Activated T-cell treated with anti-CD3 and anti-CD28 coated beads for 4 hours (primary cell): ENCODE data around the gene PLA2G2F.

Experiments
- DNase-seq: peaks from one replicate; pipeline ENCODE4 v3.0.0-alpha.2; 2020

PLA2G2F gene

DNA sequence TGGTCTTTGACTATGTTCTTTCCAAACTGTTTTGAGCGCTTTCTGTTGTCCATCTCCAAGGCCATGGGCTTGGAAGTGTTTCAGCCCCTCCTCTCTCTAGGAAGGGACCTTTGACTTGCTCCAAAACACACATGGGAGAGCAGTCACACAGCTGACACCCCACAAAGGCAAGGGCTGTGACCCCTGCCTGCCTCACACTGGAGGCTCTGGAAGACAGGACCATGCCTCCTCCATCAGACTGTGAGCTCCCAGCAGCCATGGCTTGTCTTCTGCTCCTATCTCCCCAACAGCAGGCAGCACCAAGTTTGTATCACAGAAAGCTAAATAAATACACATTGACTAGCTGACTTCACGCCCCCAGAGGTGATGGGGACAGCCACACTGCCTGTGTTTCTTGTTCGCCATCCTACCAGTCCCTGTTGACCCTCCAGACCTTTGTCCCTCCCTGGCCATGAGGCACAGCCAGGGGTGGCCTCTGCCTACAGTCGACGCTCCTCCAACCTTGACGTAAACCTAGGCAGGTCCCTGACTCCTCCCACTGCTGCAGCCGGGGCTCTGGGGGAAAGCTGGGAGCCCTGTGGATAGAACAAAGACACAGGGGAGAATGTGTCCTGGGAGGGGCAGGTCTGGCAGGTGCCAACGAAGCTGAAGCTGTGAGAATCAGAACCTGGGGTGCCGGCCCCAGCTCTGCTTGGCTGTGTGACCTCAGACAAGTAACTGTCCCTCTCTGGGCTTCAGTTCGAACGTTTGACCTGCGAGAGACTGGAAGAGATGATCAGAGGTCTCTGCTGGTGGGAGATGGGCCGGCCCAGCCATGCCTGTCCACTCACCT is 4.8 kb downstream of the PLA2G2F start:
- no peak for DNase-seq

DNA sequence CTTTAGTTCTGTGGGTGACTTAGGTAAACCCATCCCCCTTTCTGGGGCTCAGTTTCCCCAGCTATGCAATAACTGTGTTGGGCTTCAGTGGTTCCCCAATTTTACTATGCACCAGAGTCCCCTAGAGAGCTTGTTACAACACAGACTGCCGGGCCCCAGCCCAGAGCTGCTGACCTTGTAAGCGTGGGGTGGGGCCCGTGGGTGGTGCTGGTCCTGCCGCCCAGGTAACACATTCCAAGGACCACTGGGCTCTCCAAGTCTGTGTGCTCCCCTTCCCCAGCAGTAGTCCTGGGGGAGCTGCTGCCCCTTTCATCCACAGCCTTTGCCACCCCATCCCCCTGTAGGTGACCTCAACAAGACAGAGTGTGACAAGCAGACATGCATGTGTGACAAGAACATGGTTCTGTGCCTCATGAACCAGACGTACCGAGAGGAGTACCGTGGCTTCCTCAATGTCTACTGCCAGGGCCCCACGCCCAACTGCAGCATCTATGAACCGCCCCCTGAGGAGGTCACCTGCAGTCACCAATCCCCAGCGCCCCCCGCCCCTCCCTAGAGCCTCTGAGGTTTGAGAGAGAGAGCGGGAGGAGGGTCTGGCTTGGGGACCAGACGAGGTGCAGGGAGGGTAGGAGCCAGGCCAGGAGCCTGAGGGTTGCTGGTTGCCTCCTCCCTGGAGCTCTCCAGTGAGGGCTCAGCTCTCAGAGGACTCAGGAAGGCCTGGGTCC is 8.9 kb downstream of the PLA2G2F start:
- no peak for DNase-seq

DNA sequence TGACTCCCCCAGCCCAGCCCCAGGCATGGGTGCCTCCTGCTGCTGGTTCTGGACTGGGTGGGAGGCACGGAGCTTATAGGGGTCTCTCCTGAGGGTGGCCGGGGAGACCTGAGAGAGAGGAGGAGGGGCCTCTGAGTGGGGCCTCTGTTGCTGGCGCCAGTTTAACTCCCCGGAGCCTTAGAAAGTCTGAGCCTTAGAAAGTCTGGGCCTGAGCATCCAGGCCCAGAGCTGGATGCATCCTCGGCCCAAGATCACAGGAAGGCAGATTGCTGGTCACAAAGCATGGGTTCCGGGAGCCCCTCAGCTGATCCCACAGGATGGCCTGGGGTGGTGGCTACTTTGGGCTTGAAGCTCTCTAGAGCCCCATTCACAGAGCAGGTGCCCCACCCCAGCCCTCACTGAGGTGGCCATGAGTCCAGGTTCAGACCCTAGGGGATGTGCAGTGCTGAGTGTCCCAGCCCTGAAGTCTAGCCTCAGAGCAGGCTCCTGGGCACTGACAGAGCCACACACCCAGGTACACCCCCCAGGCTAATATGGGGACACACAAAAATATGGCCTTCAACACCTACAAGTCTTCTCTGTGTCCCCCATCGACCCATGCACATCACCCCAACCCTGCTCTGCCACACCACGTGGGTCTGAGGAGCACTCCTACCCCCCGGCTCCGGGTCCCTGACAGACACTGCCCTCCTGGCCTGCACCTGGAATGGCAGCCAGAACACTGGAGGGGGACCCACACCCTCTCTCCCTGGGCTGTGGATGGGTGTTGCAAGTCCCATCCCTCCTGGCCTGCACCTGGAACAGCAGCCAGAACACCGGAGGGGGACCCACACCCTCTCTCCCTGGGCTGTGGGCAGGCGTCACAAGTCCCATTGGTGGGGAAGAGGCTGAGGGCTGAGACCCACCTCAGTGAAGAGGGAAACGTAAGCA is 9.7 kb downstream of the PLA2G2F start:
- no peak for DNase-seq

GRCh38 chr1:20149601-20150325 is 10.6 kb downstream of the PLA2G2F start:
- no peak for DNase-seq

DNA sequence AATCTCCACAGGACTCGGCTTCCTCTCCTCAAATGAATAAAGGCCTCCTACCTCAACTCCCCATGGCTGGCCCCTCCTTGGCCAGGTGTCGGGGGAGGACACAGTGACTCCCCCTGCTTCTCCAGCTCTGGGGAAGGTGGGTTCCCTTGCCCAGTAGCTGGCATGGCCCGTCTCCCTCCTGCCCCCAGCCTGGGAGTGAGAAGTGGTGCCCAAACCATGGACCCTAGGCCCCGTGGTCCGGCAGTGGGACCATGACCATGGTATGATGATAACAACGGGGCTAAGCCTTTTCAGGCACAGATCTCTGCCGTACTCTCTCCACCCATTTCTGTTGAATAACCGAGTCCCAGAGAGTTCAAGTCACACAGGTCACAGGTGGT is 11.2 kb downstream of the PLA2G2F start:
- no peak for DNase-seq

DNA sequence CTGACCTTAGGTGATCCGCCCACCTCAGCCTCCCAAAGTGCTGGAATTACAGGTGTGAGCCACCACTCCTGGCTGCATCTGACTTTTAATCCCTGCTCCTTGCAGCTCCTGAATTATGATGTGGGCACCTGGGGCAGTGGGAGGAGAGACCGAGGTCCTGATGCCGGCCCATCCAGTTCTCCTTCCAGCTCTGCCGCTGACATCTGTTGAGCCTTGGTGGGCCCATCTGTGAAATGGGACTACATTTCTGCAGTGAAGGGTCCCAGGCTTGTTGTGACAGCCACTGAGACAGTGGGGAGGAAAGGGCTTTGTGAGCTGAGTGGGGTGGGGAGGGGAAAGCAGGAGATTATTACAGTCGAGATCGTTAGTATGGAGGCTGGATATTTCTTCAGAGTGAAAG is 11.8 kb downstream of the PLA2G2F start:
- DNase-seq = no peak

- DNase-seq = peak; percentile 80
Observed at GRCh38 chr1:20151906-20152598, 12.9 kb downstream of the PLA2G2F start.

GRCh38 chr1:20152599-20152930 is 13.4 kb downstream of the PLA2G2F start:
- DNase-seq = no peak

DNA sequence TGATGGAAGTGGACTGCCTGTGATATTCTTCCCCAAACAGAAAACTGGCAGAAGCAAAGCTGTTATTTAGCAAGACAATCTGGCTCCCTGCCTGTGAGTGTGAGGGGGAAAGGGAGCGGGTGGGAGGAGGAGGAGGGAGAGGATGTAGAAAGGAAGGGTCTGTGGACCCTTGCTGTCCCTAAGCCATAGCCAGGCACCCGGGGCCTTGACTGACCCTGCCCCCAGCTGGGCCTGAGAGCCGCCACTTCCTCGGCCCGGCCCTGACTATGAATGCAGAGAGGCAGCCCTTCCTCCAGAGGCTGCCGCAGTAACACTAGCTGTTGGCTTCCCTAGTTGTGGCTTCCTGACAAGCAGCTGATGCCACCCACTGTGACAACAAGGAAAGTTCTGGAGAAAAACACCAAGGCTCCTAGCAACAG is 13.9 kb downstream of the PLA2G2F start:
- DNase-seq = no peak

DNA sequence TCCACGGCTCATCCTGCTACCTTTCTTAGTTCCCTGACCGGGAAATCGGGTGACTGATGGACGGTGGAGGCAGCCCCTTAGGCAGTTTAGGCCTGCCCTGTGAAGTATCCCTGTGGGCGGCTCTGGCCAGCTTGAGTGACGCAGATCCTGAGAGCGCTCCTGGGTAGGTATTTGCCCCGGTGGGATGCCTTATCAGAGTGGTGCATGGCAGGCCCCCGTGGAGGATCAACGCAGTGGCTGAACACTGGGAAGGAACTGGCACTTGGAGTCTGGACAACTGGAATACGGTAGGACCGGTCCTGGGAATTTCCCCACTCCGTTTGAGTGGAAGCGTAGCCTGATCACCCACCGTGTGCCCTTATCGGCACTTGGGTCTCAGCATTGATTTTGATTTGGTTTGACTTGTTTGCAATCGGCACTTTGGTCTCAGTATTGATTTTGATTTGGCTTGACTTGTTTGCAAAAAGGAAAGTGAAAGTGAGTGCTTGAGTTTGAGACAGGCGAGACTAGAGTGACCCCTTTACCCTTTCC is 15.2 kb downstream of the PLA2G2F start:
- no peak for DNase-seq

DNA sequence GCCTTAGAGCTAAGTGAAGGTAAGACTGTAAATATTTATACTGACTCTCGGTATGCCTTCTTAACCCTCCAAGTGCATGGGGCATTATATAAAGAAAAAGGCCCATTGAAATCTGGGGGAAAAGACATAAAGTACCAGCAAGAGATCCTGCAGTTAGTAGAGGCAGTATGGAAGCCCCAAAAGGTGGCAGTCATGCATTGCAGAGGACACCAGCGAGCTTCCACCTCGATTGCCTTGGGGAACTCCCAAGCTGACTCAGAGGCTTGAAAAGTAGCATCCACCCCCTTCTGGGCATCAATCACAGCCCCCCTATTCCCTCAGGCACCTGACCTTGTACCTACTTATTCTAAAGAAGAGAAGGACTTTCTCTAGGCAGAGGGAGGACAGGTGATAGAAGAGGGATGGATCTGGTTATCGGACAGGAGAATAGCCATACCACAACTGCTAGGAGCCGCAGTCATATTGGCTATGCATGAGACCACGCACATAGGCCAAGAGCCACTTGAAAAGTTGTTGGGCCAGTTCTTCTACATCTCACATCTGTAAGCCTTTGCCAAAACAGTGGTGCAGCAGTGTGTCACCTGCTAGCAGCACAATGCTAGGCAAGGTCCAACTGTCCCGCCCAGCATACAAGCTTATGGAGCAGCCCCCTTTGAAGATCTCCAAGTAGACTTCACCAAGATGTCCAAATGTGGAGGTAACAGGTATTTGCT is 19.4 kb downstream of the PLA2G2F start:
- DNase-seq = no peak

DNA sequence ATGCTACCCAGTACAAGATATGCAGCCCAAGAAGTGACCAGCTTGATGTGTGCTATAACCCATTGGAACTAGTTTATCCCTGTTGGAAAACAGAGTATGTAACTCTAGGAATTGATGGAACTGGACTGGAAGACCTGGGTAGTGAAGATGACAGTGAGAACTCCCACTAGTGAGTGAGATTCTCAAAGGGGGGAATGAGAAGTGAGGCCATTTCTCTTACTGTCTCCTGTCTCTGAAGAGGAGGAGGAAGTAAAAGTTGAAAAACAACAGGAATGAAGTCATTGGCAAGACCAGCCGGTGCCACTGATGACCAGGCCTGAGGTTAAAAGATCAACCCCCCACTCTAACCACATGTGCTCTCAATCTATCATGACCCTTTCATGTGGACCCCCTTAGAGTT is 20.9 kb downstream of the PLA2G2F start:
- no peak for DNase-seq

DNA sequence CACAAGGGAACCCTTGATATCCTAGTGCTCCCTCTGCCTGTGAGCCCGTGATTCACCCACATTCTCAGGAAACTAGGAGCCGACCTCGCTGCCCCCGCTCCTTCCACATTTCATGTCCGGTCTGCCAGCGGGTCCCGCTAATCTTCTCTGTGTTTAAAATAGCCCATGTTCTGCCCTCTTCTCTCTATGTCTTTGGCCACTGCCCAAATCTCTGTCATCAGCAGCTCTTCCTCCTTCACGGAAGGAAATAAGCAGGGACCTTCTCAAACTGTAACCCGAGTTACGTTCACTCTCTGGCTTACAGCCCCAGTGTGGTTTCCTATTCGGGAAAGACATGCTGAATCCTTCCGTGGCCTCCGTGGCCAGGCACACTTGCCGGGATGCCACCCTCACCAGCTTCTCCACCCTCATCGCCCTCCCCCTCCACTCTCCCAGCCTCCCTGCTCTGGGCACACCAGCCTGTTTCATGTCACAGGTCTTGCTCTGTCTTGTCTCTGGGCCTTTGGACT is 25.6 kb downstream of the PLA2G2F start:
- no peak for DNase-seq

DNA sequence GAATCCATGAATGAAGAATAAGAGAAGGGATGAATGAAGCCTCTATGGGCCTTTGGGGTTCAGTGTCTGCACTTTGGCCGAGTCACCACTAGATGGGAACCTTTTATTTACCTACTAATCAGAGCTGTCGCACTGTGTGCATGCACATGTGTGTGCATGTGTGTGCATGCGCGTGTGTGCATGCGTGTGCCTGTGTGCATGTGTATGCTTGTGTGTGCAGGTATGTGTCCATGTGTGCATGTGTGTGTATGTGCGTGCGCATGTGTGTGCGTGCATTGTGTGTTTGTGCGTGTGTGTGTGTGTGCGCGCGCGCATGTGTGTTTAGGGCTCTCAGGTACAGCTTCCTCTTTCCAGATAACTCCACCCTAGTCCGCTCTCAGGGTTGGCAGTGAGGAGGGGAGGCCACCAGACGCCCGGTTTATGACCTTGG is 26.4 kb downstream of the PLA2G2F start:
- DNase-seq = no peak

- no peak for DNase-seq
Observed at GRCh38 chr1:20166051-20166450, 26.9 kb downstream of the PLA2G2F start.

DNA sequence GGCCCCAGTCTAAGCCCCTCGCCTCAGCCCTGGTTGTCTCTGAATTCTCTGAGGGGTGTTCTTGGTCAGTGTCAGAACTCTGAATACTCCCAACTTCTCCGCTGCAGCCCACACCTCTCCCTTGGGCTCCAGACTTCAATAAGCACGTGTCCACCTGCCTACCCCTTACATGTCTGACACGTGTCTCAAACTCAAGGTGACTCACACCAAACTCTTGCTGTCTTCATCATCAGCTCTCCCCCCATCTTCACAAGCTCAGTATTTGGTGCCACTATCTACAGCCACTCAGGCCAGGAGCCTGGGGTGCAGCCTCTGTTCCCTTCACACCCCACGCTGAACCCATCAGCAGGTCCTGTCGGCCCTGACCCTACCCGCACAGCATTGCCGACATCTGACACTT is 28.0 kb downstream of the PLA2G2F start:
- DNase-seq = no peak

GRCh38 chr1:20168564-20169491 is 29.7 kb downstream of the PLA2G2F start:
- no peak for DNase-seq

DNA sequence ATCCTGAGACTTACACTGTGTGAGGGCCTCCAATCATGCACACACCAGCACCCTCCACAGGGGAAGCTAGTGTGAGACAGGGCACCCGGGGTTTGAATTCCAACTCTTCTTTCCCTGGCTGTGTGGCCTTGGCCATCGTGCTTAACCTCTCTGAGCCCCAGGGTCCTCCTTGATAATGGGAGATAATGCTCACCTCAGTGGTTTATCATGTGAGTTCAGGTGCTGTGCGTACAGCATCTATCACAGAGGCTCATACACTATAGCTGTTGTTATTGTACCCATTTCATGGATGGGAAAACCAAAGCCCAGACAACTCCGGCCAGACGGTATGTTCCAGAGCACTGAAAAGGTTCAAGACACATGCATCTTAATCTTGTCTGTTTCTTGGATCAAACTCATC is 30.8 kb downstream of the PLA2G2F start:
- no peak for DNase-seq

GRCh38 chr1:20172033-20172590 is 33.0 kb downstream of the PLA2G2F start:
- DNase-seq = no peak
